Measurements from ENCODE around the gene KIFAP3. TPM values are rescaled to one million over a fixed set of nuclear protein-coding genes. Genes with fewer than 3 reads are reported as not detected.

Gene KIFAP3
- total and polyA plus RNA-seq, 2 donors (not counting 1 experiment from before 2014, with no cell fraction given) = 3.7 to 14.9 TPM

GRCh38 chr1:170027760-170028159 is 46.7 kb downstream of the KIFAP3 start:
- Histone ChIP-seq H4K20me1 (ENCODE audit: control insufficient read depth, insufficient read depth, low read length, poor library complexity, severe bottlenecking) (no peaks in the 10 kb centered on the region), H3K4me3 (ENCODE audit: control extremely low read depth in 1 of 5, extremely low read depth in 1 of 5, insufficient read depth in 1 of 5, low read depth in 2 of 5, low read length in 4 of 5) (no peak overlapping the region), H3K9ac (ENCODE audit: low read length) (no peak overlapping the region), H3K4me1 (ENCODE audit: control insufficient read depth in 2 of 2, insufficient read depth in 2 of 2, low read length in 2 of 2) (no peaks in the 10 kb centered on the region), H3K27me3 (replicated peaks in 1 of 4; ENCODE audit: control extremely low read depth in 1 of 4, control insufficient read depth in 3 of 4, insufficient read depth in 4 of 4, low read length in 3 of 4) (no peaks in the 10 kb centered on the region), H3K9me3 (ENCODE audit: control extremely low read depth in 1 of 3, control insufficient read depth in 2 of 3, insufficient read depth in 1 of 3, low read length in 2 of 3) (peaks cover 0 to 5% (median 4%) of the 10 kb centered on the region in 3 donors), H3K36me3 (replicated peaks in 1 of 2; ENCODE audit: control extremely low read depth in 1 of 2, control insufficient read depth in 1 of 2, extremely low read depth in 1 of 2, insufficient read depth in 2 of 2, low read length in 1 of 2) (no peaks in the 10 kb centered on the region), H3K27ac (ENCODE audit: low read length in 2 of 2) (no peak overlapping the region), H2AFZ (ENCODE audit: insufficient read depth, low read depth, low read length, poor library complexity, severe bottlenecking) (no peak overlapping the region), H3K4me2 (replicated peaks; ENCODE audit: low read depth, low read length, poor library complexity, severe bottlenecking) (no peak overlapping the region), H3K79me2 (ENCODE audit: control insufficient read depth, insufficient read depth, low read length) (no peaks in the 10 kb centered on the region)
- ATAC-seq (ENCODE audit: low read depth) = no peak
- CTCF ChIA-PET = no interaction called here
- DNase-seq = no peak
- Mint-ChIP-seq H3K27ac (no peak overlapping the region), H3K4me3 (no peak overlapping the region), H3K27me3 (no peaks in the 10 kb centered on the region), H3K4me1 (no peaks in the 10 kb centered on the region), H3K9me3 (ENCODE audit: insufficient read depth) (no peaks in the 10 kb centered on the region)
- POLR2A ChIA-PET = no interaction called here
- intact Hi-C loops (cut with micrococcal nuclease) = no loop called here
- TF ChIP-seq, protein P1, sequence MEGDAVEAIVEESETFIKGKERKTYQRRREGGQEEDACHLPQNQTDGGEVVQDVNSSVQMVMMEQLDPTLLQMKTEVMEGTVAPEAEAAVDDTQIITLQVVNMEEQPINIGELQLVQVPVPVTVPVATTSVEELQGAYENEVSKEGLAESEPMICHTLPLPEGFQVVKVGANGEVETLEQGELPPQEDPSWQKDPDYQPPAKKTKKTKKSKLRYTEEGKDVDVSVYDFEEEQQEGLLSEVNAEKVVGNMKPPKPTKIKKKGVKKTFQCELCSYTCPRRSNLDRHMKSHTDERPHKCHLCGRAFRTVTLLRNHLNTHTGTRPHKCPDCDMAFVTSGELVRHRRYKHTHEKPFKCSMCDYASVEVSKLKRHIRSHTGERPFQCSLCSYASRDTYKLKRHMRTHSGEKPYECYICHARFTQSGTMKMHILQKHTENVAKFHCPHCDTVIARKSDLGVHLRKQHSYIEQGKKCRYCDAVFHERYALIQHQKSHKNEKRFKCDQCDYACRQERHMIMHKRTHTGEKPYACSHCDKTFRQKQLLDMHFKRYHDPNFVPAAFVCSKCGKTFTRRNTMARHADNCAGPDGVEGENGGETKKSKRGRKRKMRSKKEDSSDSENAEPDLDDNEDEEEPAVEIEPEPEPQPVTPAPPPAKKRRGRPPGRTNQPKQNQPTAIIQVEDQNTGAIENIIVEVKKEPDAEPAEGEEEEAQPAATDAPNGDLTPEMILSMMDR (IDR thresholded peaks at IDR 0.05) = no peak
- no peak for TF ChIP-seq EZH2 (IDR thresholded peaks at IDR 0.05; ENCODE audit: borderline replicate concordance, insufficient read depth, low read depth, low read length, poor library complexity, severe bottlenecking)
- no CpG with 5 or more reads among the region's 3 CpGs for WGBS (ENCODE audit: insufficient coverage)

DNA sequence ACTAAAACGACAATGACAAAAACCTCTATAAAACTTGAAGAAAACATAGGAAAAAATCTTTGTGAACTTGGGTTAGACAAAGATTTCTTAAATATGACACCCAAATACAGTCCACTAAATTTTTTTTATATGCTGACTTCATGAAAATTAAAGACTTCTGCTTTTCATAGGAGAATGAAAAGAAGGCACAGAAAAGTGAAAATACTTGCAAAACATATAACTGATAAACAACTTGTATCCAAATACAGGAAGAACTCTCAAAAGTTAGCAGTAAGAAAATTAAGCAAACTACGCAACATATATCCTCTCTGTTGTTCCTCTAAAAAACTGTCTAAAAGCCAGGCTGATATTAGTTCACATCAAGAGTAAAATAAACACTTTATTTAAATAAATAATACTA is 53.6 kb downstream of the KIFAP3 start:
- Mint-ChIP-seq H3K9me3 (ENCODE audit: insufficient read depth) (no peaks in the 10 kb centered on the region), H3K4me3 (no peak overlapping the region), H3K4me1 (no peaks in the 10 kb centered on the region), H3K27me3 (no peaks in the 10 kb centered on the region), H3K27ac (no peak overlapping the region)
- Histone ChIP-seq H3K36me3 (replicated peaks in 1 of 2; ENCODE audit: control extremely low read depth in 1 of 2, control insufficient read depth in 1 of 2, extremely low read depth in 1 of 2, insufficient read depth in 2 of 2, low read length in 1 of 2) (peaks cover 2 to 9% of the 10 kb centered on the region in 2 experiments), H3K9ac (ENCODE audit: low read length) (no peak overlapping the region), H2AFZ (ENCODE audit: insufficient read depth, low read depth, low read length, poor library complexity, severe bottlenecking) (no peak overlapping the region), H3K27ac (ENCODE audit: low read length in 2 of 2) (no peak overlapping the region), H3K27me3 (replicated peaks in 1 of 4; ENCODE audit: control extremely low read depth in 1 of 4, control insufficient read depth in 3 of 4, insufficient read depth in 4 of 4, low read length in 3 of 4) (no peaks in the 10 kb centered on the region), H3K79me2 (ENCODE audit: control insufficient read depth, insufficient read depth, low read length) (no peaks in the 10 kb centered on the region), H3K4me3 (ENCODE audit: control extremely low read depth in 1 of 5, extremely low read depth in 1 of 5, insufficient read depth in 1 of 5, low read depth in 2 of 5, low read length in 4 of 5) (no peak overlapping the region), H3K9me3 (ENCODE audit: control extremely low read depth in 1 of 3, control insufficient read depth in 2 of 3, insufficient read depth in 1 of 3, low read length in 2 of 3) (peaks cover 0 to 2% (median 1%) of the 10 kb centered on the region in 3 donors), H4K20me1 (ENCODE audit: control insufficient read depth, insufficient read depth, low read length, poor library complexity, severe bottlenecking) (no peaks in the 10 kb centered on the region), H3K4me2 (replicated peaks; ENCODE audit: low read depth, low read length, poor library complexity, severe bottlenecking) (no peak overlapping the region), H3K4me1 (ENCODE audit: control insufficient read depth in 2 of 2, insufficient read depth in 2 of 2, low read length in 2 of 2) (no peaks in the 10 kb centered on the region)
- WGBS (ENCODE audit: insufficient coverage) = no CpG with 5 or more reads among the region's 2 CpGs
- intact Hi-C loops (cut with micrococcal nuclease) = no loop called here
- ATAC-seq (ENCODE audit: low read depth) (no peak), DNase-seq (no peak)
- CTCF ChIA-PET = interaction anchor here (0.7 kb wide), 1 partner anchor 1230 kb away, joined by 4 read pairs; no protein-coding TSS in a partner anchor
- TF ChIP-seq, protein P1 (IDR thresholded peaks at IDR 0.05) = no peak
- no peak for TF ChIP-seq EZH2 (IDR thresholded peaks at IDR 0.05; ENCODE audit: borderline replicate concordance, insufficient read depth, low read depth, low read length, poor library complexity, severe bottlenecking)
- POLR2A ChIA-PET = no interaction called here
